IPS-15b (cell line): ENCODE results near the gene ERCC1.

ENCODE experiments used
- H3K27me3 ChIP-seq: one replicate; pipeline ENCODE4 v1.6.1; 2013; ENCODE audit warnings: low read length; ENCODE audit not compliant: control insufficient read depth, insufficient read depth
- H3K36me3 ChIP-seq: one replicate; pipeline ENCODE4 v1.6.1; 2013; ENCODE audit warnings: low read length; ENCODE audit not compliant: control insufficient read depth, insufficient read depth
- H3K4me1 ChIP-seq: one replicate; pipeline ENCODE4 v1.6.1; 2013; ENCODE audit warnings: mild to moderate bottlenecking, low read length; ENCODE audit not compliant: control insufficient read depth, insufficient read depth
- H3K4me3 ChIP-seq: one replicate; pipeline ENCODE4 v1.5.1; 2013; ENCODE audit warnings: low read depth, low read length
- H3K9ac ChIP-seq: one replicate; pipeline ENCODE4 v1.6.1; 2013; ENCODE audit warnings: low read depth, mild to moderate bottlenecking, low read length
- H3K9me3 ChIP-seq: one replicate; pipeline ENCODE4 v1.6.1; 2013; ENCODE audit warnings: mild to moderate bottlenecking, low read length; ENCODE audit not compliant: control insufficient read depth, insufficient read depth

Gene ERCC1

GRCh38 chr19:45400192-45400591 is 23.5 kb downstream of the ERCC1 start:
- Histone ChIP-seq H3K27me3 (peaks cover 31% of the 10 kb centered on the region), H3K9ac (no peak overlapping the region), H3K4me3 (no peak overlapping the region), H3K9me3 (no peaks in the 10 kb centered on the region), H3K36me3 (no peaks in the 10 kb centered on the region), H3K4me1 (peaks cover 8% of the 10 kb centered on the region)

DNA sequence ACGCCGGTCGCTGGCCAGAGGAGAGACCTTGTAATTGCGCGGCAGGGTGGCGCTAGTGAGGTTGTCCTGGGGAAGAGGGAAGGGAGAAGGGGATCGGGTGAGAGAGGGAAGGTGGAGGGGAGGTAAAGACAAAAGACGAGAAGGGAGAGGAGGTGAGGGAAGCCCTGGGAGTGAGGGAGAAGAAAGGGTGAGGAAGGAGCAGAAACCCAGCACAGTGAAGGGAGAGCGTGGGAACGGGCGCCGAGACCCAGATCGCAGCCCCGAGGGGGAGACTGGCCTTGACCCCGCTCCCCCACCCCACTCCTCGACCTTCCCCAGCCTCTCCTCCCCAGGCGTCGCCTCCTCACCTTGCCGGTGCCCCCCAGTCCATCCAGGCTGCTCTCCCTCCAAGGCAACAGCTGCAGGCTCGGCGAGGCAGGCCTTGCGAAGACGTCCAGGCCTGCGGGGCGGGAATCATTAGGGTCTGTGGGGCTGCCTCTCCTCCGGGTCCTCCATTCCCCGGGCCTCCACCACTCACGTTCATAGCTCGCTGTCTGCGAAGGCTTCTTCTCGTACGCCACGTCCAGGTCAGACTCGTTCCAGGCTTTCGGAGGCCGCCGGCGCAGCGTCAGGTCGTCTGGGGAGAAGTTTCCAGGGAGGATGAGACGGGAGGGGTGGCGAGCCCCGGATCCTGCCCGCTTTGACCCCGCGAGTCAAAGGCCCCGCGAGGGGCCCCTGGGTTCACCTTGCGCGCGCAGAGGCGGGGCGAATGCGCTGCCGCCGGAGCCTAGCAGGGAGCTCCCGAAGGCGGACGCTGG is 27.7 kb downstream of the ERCC1 start:
- Histone ChIP-seq H3K36me3 (no peaks in the 10 kb centered on the region), H3K9me3 (no peaks in the 10 kb centered on the region), H3K27me3 (peaks cover 22% of the 10 kb centered on the region), H3K9ac (no peak overlapping the region), H3K4me1 (no peaks in the 10 kb centered on the region), H3K4me3 (peak overlapping the region; percentile 56)

DNA sequence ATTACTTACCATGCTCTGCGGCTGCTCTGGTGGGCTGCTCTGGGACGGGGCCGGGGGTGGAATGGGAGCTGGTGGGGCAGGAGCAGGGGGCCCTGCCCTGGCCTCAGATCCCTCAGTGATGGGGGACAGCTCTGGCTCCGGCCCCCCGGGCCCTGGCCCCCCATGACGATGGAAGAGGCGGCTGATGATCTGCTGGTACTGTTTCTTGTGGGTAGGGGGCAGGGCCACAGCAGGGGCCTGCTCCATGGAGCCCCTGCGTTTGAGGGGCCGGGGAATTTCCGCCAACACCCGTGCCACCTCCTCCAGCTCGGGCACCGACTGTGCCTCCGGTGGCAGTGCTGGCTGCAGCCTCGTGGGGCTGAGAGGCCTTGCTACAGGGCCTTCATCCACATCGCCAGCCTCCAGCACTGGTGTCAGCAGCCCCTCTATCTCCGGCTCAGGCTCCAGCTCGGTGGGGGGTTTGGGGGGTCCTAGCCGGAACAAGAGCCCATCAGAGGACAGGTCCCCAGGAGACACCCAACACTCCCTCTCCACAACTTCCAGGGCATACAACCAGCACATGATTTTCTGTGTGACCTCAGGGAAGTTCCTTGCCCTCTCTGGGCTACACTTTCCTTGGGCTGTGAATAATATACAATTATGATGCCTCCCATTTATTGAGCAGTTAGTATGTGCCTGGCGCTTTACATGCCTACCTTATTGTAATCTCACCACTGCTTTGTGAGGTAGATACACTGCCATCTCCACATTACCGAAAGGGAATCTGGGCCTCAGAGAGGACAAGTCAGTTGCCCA is 31.6 kb downstream of the ERCC1 start:
- no peak overlapping the region for H3K4me3 ChIP-seq
- no peak overlapping the region for H3K9ac ChIP-seq
- peaks cover 12% of the 10 kb centered on the region for H3K27me3 ChIP-seq
- H3K4me1 ChIP-seq: no peaks in the 10 kb centered on the region
- no peaks in the 10 kb centered on the region for H3K36me3 ChIP-seq
- no peaks in the 10 kb centered on the region for H3K9me3 ChIP-seq

- Histone ChIP-seq H3K4me1 (no peaks in the 10 kb centered on the region), H3K9ac (no peak overlapping the region), H3K4me3 (no peak overlapping the region), H3K27me3 (peaks cover 14% of the 10 kb centered on the region), H3K36me3 (no peaks in the 10 kb centered on the region), H3K9me3 (no peaks in the 10 kb centered on the region)
Observed at GRCh38 chr19:45391346-45391745, 32.4 kb downstream of the ERCC1 start.

DNA sequence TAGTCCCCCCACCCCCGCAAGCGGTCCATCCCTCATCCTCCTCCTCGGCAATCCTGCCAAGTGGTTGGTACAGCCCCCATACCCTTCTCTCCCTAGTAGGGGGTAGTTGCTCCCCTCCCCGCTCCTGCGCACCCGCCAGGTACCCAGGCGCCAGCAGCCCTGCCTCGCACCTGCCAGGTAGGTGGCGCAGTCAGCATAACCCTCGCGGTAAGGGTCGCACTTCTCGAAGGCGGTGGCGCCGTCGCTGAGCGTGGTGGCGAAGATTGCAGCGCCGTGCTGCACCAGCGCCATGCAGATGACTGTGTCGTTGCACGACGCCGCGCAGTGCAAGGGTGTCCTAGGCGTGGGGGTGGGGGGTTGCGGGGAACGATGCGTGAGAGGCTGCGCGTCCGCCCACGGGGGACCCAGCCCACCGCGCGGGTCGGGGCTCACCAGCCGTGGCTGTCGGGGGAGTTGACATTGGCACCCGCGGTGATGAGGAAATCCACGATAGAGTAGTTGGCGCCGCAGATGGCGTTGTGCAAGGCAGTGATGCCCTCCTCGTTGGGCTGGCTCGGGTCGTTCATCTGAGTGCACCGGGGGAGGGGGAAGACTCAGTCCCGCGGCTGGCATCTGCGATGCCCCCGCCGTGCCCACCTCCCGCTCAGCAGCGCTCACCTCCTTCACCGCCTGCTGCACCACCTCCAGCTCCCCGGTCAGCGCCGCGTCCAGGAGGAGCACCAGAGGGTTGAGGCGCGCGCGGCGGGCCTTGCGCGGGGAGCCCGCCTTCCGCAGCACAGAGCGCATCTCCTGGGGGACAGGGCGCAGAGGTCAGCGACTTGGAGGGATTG is 38.1 kb downstream of the ERCC1 start:
- Histone ChIP-seq H3K9ac (no peak overlapping the region), H3K4me1 (no peaks in the 10 kb centered on the region), H3K4me3 (peak overlapping the region; percentile 37)

GRCh38 chr19:45382426-45382825 is 41.3 kb downstream of the ERCC1 start:
- no peak overlapping the region for H3K9ac ChIP-seq
- no peaks in the 10 kb centered on the region for H3K36me3 ChIP-seq
- no peaks in the 10 kb centered on the region for H3K9me3 ChIP-seq
- peaks cover 24% of the 10 kb centered on the region for H3K27me3 ChIP-seq
- H3K4me1 ChIP-seq: no peaks in the 10 kb centered on the region
- no peak overlapping the region for H3K4me3 ChIP-seq

More for the DNA sequence above, 38.1 kb downstream of the ERCC1 start:
- Histone ChIP-seq H3K9me3 (no peaks in the 10 kb centered on the region), H3K36me3 (no peaks in the 10 kb centered on the region), H3K27me3 (peaks cover 24% of the 10 kb centered on the region)

DNA sequence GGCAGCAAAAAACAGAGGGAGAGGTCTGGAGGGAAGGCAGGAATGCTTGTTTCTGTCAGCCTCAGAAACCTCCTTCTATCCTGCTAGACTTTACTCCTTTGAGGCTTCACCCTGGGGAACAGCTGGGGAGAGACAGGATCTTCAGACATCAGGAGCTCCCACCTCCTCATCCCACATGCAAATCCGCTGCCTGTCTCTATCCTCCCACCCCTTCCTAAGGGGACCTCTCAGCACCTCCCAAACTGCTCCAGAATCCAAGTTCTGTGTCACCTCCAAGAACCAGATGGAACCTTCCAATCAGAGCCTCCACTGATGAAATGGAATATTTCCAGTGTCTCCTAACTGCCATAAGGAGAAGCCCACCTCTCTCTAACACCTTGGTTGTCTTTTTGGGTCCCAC is 43.6 kb downstream of the ERCC1 start:
- Histone ChIP-seq H3K27me3 (peaks cover 4% of the 10 kb centered on the region), H3K4me3 (no peak overlapping the region), H3K36me3 (no peaks in the 10 kb centered on the region), H3K4me1 (peaks cover 6% of the 10 kb centered on the region), H3K9ac (no peak overlapping the region), H3K9me3 (no peaks in the 10 kb centered on the region)

DNA sequence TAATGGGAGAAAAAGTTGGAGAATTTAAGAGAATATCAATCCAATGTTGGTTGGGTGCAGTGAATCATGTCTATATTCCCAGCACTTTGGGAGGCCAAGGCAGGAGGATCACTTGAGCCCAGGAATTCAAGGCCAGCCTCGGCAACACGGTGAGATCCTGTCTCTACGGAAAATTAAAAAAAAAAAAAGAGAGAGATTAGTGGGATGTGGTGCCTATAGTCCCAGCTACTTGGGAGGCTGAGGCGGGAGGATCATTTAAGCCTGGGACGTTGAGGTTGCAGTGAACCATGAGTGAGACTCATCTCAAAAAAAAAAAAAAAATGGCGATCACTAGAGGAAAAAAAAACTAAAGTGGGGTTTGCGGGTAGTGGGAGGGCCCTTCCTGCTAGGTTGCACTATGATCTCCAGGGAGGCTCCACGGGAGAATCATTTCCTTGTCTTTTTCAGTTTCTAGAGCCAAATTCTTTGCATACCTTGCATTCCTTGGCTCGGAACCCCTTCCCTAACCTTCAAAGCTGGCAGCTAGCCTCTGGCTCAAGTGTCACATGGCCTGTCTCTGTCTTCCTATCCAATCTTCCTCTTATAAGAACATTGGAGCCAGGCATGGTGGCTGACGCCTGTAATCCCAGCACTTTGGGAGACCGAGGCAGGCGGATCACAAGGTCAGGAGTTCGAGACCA is 47.5 kb downstream of the ERCC1 start:
- no peak overlapping the region for H3K9ac ChIP-seq
- no peaks in the 10 kb centered on the region for H3K9me3 ChIP-seq
- H3K27me3 ChIP-seq: no peaks in the 10 kb centered on the region
- no peak overlapping the region for H3K4me3 ChIP-seq
- H3K4me1 ChIP-seq: peaks cover 6% of the 10 kb centered on the region
- no peaks in the 10 kb centered on the region for H3K36me3 ChIP-seq

GRCh38 chr19:45370410-45371204 is 53.1 kb downstream of the ERCC1 start, which contains the start of gene ERCC2:
Gene ERCC2 (minus strand): TSS chr19:45370573. CDS start chr19:45370540, 33 bp downstream.
- no peaks in the 10 kb centered on the region for H3K9me3 ChIP-seq
- peak within 1 kb of the TSS; percentile 37 for H3K9ac ChIP-seq
- peaks cover 13% of the 10 kb centered on the region for H3K36me3 ChIP-seq
- peak within 1 kb of the TSS; percentile 82 for H3K4me3 ChIP-seq
- H3K27me3 ChIP-seq: no peaks in the 10 kb centered on the region
- H3K4me1 ChIP-seq: no peaks in the 10 kb centered on the region

DNA sequence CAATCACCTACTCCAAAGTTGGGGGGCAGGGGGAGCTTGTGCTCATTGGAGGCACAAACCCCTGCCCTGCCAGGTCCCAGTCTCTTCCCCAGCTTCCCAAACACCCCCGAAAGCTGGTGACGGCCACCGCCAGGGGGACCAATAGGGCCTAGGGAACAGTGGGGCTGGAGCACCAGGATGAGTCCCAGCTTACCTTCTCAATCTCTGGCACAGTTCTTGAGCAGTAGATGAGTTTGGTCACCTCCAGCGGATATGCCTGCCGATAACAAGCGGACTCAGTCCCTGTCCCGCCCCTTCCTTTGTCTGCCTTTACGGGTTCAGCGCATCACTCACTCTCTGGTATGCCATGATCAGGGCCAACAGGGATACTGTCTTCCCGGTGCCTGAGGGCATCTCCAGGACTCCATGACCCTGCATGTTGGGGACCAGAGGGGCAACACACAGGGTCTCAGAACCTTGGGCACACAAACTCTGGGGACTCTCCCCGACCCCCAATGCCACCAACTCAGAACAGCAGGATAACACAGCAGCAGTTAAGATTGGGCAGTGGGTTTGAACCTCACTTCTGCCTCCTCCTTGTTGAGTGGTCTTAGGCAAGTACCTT is 54.9 kb downstream of the ERCC1 start:
- Histone ChIP-seq H3K4me1 (no peaks in the 10 kb centered on the region), H3K9me3 (no peaks in the 10 kb centered on the region), H3K27me3 (no peaks in the 10 kb centered on the region), H3K9ac (no peak overlapping the region), H3K4me3 (peak overlapping the region; percentile 82), H3K36me3 (peaks cover 25% of the 10 kb centered on the region)
